Stimulated activated CD4-positive, alpha-beta T cell treated with anti-CD3 and anti-CD28 coated beads, Interleukin-15, amount 100 ng/mL, for 1 hour (primary cell): ENCODE data around the gene ALDOC.

Experiments
- DNase-seq, 2 donors: peaks; one replicate each; pipeline ENCODE4 v3.0.0-alpha.2; 2020; ENCODE audit warnings: low read depth in 1 of 2, low spot score in 1 of 2

Gene ALDOC

GRCh38 chr17:28533091-28533807 lies 43.4 kb downstream of the ALDOC start:
- DNase-seq: no peak

GRCh38 chr17:28532050-28532960 lies 44.4 kb downstream of the ALDOC start:
- DNase-seq: no peak

GRCh38 chr17:28530926-28531325 lies 45.8 kb downstream of the ALDOC start:
- no peak for DNase-seq

- DNase-seq: no peak
Observed at GRCh38 chr17:28530250-28530649, 46.4 kb downstream of the ALDOC start.

GRCh38 chr17:28529013-28529400 lies 47.7 kb downstream of the ALDOC start:
- DNase-seq: no peak

- no peak for DNase-seq
Observed at GRCh38 chr17:28528327-28529012, 48.2 kb downstream of the ALDOC start.

GRCh38 chr17:28527859-28528258 lies 48.8 kb downstream of the ALDOC start:
- no peak for DNase-seq

- DNase-seq: no peak
Observed at GRCh38 chr17:28527181-28527681, 49.5 kb downstream of the ALDOC start.

GRCh38 chr17:28526381-28526780 lies 50.3 kb downstream of the ALDOC start:
- no peak for DNase-seq

GRCh38 chr17:28524476-28525424 lies 51.9 kb downstream of the ALDOC start:
- DNase-seq: no peak

GRCh38 chr17:28523876-28524275 lies 52.8 kb downstream of the ALDOC start:
- no peak for DNase-seq

GRCh38 chr17:28523186-28523585 lies 53.5 kb downstream of the ALDOC start:
- no peak for DNase-seq
